Measurements from ENCODE around the gene ART3. TPM values are rescaled to one million over a fixed set of nuclear protein-coding genes. Genes with fewer than 3 reads are reported as not detected.

ART3 gene
- total RNA-seq, 2 experiments from 2014 or later = not detected

GRCh38 chr4:76078033-76078613 is 3.6 kb downstream of the ART3 start:
- H3K4me3 Mint-ChIP-seq = no peak overlapping the region
- intact Hi-C loops (cut with DNase I, micrococcal nuclease) = no loop called here
- ChIA-PET CTCF (no interaction called here), POLR2A (no interaction called here)
- no peak for TF ChIP-seq CTCF (IDR thresholded peaks at IDR 0.05)
- H3K27me3 ChIP-seq (ENCODE audit: control insufficient read depth in 1 of 2, insufficient read depth in 2 of 2, low read length in 2 of 2) = no peaks in the 10 kb centered on the region
- no peak overlapping the region for H3K4me3 ChIP-seq (ENCODE audit: low read length)
- H3K27ac Mint-ChIP-seq = no peak overlapping the region
- no peaks in the 10 kb centered on the region for H3K9me3 ChIP-seq (ENCODE audit: control insufficient read depth in 1 of 2, insufficient read depth in 1 of 2, low read length in 2 of 2)
- no peaks in the 10 kb centered on the region for H3K36me3 Mint-ChIP-seq (ENCODE audit: low read depth)
- no peaks in the 10 kb centered on the region for H3K4me1 Mint-ChIP-seq (ENCODE audit: low read depth)
- ATAC-seq (ENCODE audit: poor library complexity) (no peak), DNase-seq (no peak)
- no peaks in the 10 kb centered on the region for H3K36me3 ChIP-seq (ENCODE audit: insufficient read depth, low read length)
- no peaks in the 10 kb centered on the region for H3K4me1 ChIP-seq (ENCODE audit: insufficient read depth, low read length)
- no peaks in the 10 kb centered on the region for H3K27me3 Mint-ChIP-seq
- no peaks in the 10 kb centered on the region for H3K9me3 Mint-ChIP-seq
- H3K27ac ChIP-seq (ENCODE audit: low read depth in 1 of 2, low read length in 2 of 2) = no peak overlapping the region

GRCh38 chr4:76083386-76083988 is 9.0 kb downstream of the ART3 start:
- no peaks in the 10 kb centered on the region for H3K9me3 Mint-ChIP-seq
- H3K27ac Mint-ChIP-seq = no peak overlapping the region
- H3K36me3 ChIP-seq (ENCODE audit: insufficient read depth, low read length) = no peaks in the 10 kb centered on the region
- DNase-seq = no peak
- intact Hi-C loops (cut with DNase I, micrococcal nuclease) = no loop called here
- H3K27me3 ChIP-seq (ENCODE audit: control insufficient read depth in 1 of 2, insufficient read depth in 2 of 2, low read length in 2 of 2) = peaks cover 0 to 3% of the 10 kb centered on the region in 2 experiments
- ATAC-seq (ENCODE audit: poor library complexity) = no peak
- ChIA-PET POLR2A (no interaction called here), CTCF (no interaction called here)
- H3K4me3 ChIP-seq (ENCODE audit: low read length) = no peak overlapping the region
- H3K27me3 Mint-ChIP-seq = no peaks in the 10 kb centered on the region
- no peak overlapping the region for H3K27ac ChIP-seq (ENCODE audit: low read depth in 1 of 2, low read length in 2 of 2)
- H3K4me3 Mint-ChIP-seq = no peak overlapping the region
- H3K9me3 ChIP-seq (ENCODE audit: control insufficient read depth in 1 of 2, insufficient read depth in 1 of 2, low read length in 2 of 2) = no peaks in the 10 kb centered on the region
- TF ChIP-seq CTCF (IDR thresholded peaks at IDR 0.05) = no peak
- H3K4me1 Mint-ChIP-seq (ENCODE audit: low read depth) = no peaks in the 10 kb centered on the region
- H3K4me1 ChIP-seq (ENCODE audit: insufficient read depth, low read length) = no peaks in the 10 kb centered on the region
- no peaks in the 10 kb centered on the region for H3K36me3 Mint-ChIP-seq (ENCODE audit: low read depth)

- H3K27me3 Mint-ChIP-seq = no peaks in the 10 kb centered on the region
- H3K4me1 Mint-ChIP-seq (ENCODE audit: low read depth) = no peaks in the 10 kb centered on the region
- no peaks in the 10 kb centered on the region for H3K36me3 Mint-ChIP-seq (ENCODE audit: low read depth)
- CTCF ChIA-PET = no interaction called here
- H3K4me1 ChIP-seq (ENCODE audit: insufficient read depth, low read length) = no peaks in the 10 kb centered on the region
- H3K27ac Mint-ChIP-seq = no peak overlapping the region
- ATAC-seq (ENCODE audit: poor library complexity) = no peak
- H3K4me3 ChIP-seq (ENCODE audit: low read length) = no peak overlapping the region
- H3K9me3 ChIP-seq (ENCODE audit: control insufficient read depth in 1 of 2, insufficient read depth in 1 of 2, low read length in 2 of 2) = no peaks in the 10 kb centered on the region
- no peaks in the 10 kb centered on the region for H3K36me3 ChIP-seq (ENCODE audit: insufficient read depth, low read length)
- intact Hi-C loops (cut with DNase I, micrococcal nuclease) = no loop called here
- H3K9me3 Mint-ChIP-seq = no peaks in the 10 kb centered on the region
- peaks cover 0 to 3% of the 10 kb centered on the region in 2 experiments for H3K27me3 ChIP-seq (ENCODE audit: control insufficient read depth in 1 of 2, insufficient read depth in 2 of 2, low read length in 2 of 2)
- TF ChIP-seq CTCF (IDR thresholded peaks at IDR 0.05) = no peak
- DNase-seq = no peak
- no peak overlapping the region for H3K27ac ChIP-seq (ENCODE audit: low read depth in 1 of 2, low read length in 2 of 2)
- no peak overlapping the region for H3K4me3 Mint-ChIP-seq
- POLR2A ChIA-PET = no interaction called here
Measured at GRCh38 chr4:76084542-76084941, 10.0 kb downstream of the ART3 start.

Measured in CD4-positive, alpha-beta T cell (primary cell).